Mesendoderm (in vitro differentiated cells): Measurements from ENCODE around the gene TLN1.

Experiments
- DNase-seq: peaks from one replicate; pipeline ENCODE4 v3.0.0; 2013
- H2AK5ac ChIP-seq: 2 replicates; pipeline ENCODE4 v1.6.1; 2013; ENCODE audit warnings: low read length, inconsistent platforms
- H2BK120ac ChIP-seq: 2 replicates; pipeline ENCODE4 v1.6.1; 2013; ENCODE audit warnings: low read depth, mild to moderate bottlenecking, low read length, moderate library complexity, mixed read lengths
- H2BK15ac ChIP-seq: replicated peaks from 2 replicates; pipeline ENCODE4 v1.6.1; 2013; ENCODE audit warnings: low read depth, mild to moderate bottlenecking, moderate library complexity
- H2BK5ac ChIP-seq: 2 replicates; pipeline ENCODE4 v1.6.1; 2013; ENCODE audit warnings: low read length, inconsistent platforms
- H3K18ac ChIP-seq: 2 replicates; pipeline ENCODE4 v1.6.1; 2013; ENCODE audit warnings: mild to moderate bottlenecking, low read length, mixed read lengths
- H3K23ac ChIP-seq: one replicate; pipeline ENCODE4 v1.6.1; 2013; ENCODE audit warnings: low read length
- H3K27ac ChIP-seq: 2 replicates; pipeline ENCODE4 v1.5.1; 2013; ENCODE audit warnings: low read depth, mild to moderate bottlenecking, inconsistent platforms, low read length, moderate library complexity
- H3K27me3 ChIP-seq: 2 replicates; pipeline ENCODE4 v1.6.1; 2013; ENCODE audit warnings: low read length, control low read depth, mild to moderate bottlenecking, inconsistent platforms; ENCODE audit not compliant: insufficient read depth, poor library complexity
- H3K36me3 ChIP-seq: 2 replicates; pipeline ENCODE4 v1.6.1; 2013; ENCODE audit warnings: low read length, inconsistent platforms; ENCODE audit not compliant: control insufficient read depth, insufficient read depth
- H3K4ac ChIP-seq: one replicate; pipeline ENCODE4 v1.6.1; 2013; ENCODE audit warnings: low read depth, mild to moderate bottlenecking, low read length, moderate library complexity
- H3K4me1 ChIP-seq: 2 replicates; pipeline ENCODE4 v1.6.1; 2013; ENCODE audit warnings: low read depth, low read length, inconsistent platforms; ENCODE audit not compliant: control insufficient read depth
- H3K4me2 ChIP-seq: 2 replicates; pipeline ENCODE4 v1.6.1; 2013; ENCODE audit warnings: low read length
- H3K4me3 ChIP-seq: 2 replicates; pipeline ENCODE4 v1.5.1; 2013; ENCODE audit warnings: mild to moderate bottlenecking, low read length
- H3K56ac ChIP-seq: one replicate; pipeline ENCODE4 v1.6.1; 2013; ENCODE audit warnings: low read length
- H3K79me1 ChIP-seq: 2 replicates; pipeline ENCODE4 v1.6.1; 2013; ENCODE audit warnings: low read length, inconsistent platforms
- H3K79me2 ChIP-seq: 2 replicates; pipeline ENCODE4 v1.6.1; 2013; ENCODE audit warnings: mild to moderate bottlenecking, low read length; ENCODE audit not compliant: control insufficient read depth, insufficient read depth
- H3K9ac ChIP-seq: 2 replicates; pipeline ENCODE4 v1.6.1; 2013; ENCODE audit warnings: low read length, inconsistent platforms
- H4K5ac ChIP-seq: one replicate; pipeline ENCODE4 v1.6.1; 2013; ENCODE audit warnings: low read length
- H4K8ac ChIP-seq: one replicate; pipeline ENCODE4 v1.6.1; 2013; ENCODE audit warnings: low read depth, mild to moderate bottlenecking, control low read depth, low read length, moderate library complexity
- WGBS: extraction: QIAGEN DNeasy Blood & Tissue Kit; methylation state at CpG from one replicate; pipeline ENCODE4 v1.1.7; 2013; ENCODE audit warnings: low lambda C conversion rate, missing lambda C conversion rate; ENCODE audit not compliant: insufficient coverage; ENCODE audit errors: extremely low coverage; 5-methylcytosine and 5-hydroxymethylcytosine counted together

The TLN1 gene

GRCh38 chr9:35738924-35739323 is 6.9 kb upstream of the TLN1 start:
- Histone ChIP-seq H2BK15ac (no peak overlapping the region), H3K9ac (no peak overlapping the region), H2BK120ac (no peak overlapping the region), H4K8ac (no peak overlapping the region), H3K27ac (no peak overlapping the region), H3K4ac (no peak overlapping the region), H3K79me2 (no peaks in the 10 kb centered on the region), H3K56ac (no peak overlapping the region), H3K4me3 (no peak overlapping the region), H3K4me1 (no peaks in the 10 kb centered on the region), H2AK5ac (no peak overlapping the region), H3K79me1 (peaks cover 2% of the 10 kb centered on the region), H3K23ac (no peak overlapping the region), H3K27me3 (no peaks in the 10 kb centered on the region), H2BK5ac (no peak overlapping the region), H3K36me3 (peaks cover 31% of the 10 kb centered on the region), H3K4me2 (no peak overlapping the region), H3K18ac (no peak overlapping the region), H4K5ac (no peak overlapping the region)
- no CpG with 5 or more reads among the region's 7 CpGs for WGBS
- DNase-seq = no peak

GRCh38 chr9:35738186-35738585 is 6.2 kb upstream of the TLN1 start:
- Histone ChIP-seq H3K79me2 (no peaks in the 10 kb centered on the region), H3K4me1 (peaks cover 2% of the 10 kb centered on the region), H2BK5ac (no peak overlapping the region), H4K5ac (no peak overlapping the region), H2BK120ac (no peak overlapping the region), H3K4me3 (no peak overlapping the region), H3K36me3 (peaks cover 28% of the 10 kb centered on the region), H2BK15ac (no peak overlapping the region), H3K27ac (no peak overlapping the region), H3K27me3 (no peaks in the 10 kb centered on the region), H3K4me2 (no peak overlapping the region), H2AK5ac (no peak overlapping the region), H3K18ac (no peak overlapping the region), H3K4ac (no peak overlapping the region), H3K23ac (no peak overlapping the region), H3K79me1 (peaks cover 1% of the 10 kb centered on the region), H3K9ac (no peak overlapping the region), H3K56ac (no peak overlapping the region), H4K8ac (no peak overlapping the region)
- WGBS = no CpG with 5 or more reads among the region's 4 CpGs
- no peak for DNase-seq

- Histone ChIP-seq H2BK15ac (no peak overlapping the region), H2BK5ac (no peak overlapping the region), H3K4me2 (no peak overlapping the region), H3K23ac (no peak overlapping the region), H3K79me1 (peaks cover 3% of the 10 kb centered on the region), H3K4me1 (peaks cover 2% of the 10 kb centered on the region), H2BK120ac (no peak overlapping the region), H4K8ac (no peak overlapping the region), H3K56ac (no peak overlapping the region), H3K36me3 (peaks cover 26% of the 10 kb centered on the region), H3K4ac (no peak overlapping the region), H3K18ac (no peak overlapping the region), H3K27ac (no peak overlapping the region), H4K5ac (no peak overlapping the region), H3K9ac (no peak overlapping the region), H3K79me2 (no peaks in the 10 kb centered on the region), H3K4me3 (no peak overlapping the region), H3K27me3 (no peaks in the 10 kb centered on the region), H2AK5ac (no peak overlapping the region)
- whole genome bisulfite sequencing = no CpG with 5 or more reads among the region's 7 CpGs
- DNase-seq = no peak
These were observed 5.1 kb upstream of the TLN1 start for GRCh38 chr9:35737143-35737542.

GRCh38 chr9:35736201-35736633 is 4.2 kb upstream of the TLN1 start:
- Histone ChIP-seq H3K27me3 (no peaks in the 10 kb centered on the region), H3K18ac (no peak overlapping the region), H3K79me2 (peaks cover 5% of the 10 kb centered on the region), H3K27ac (no peak overlapping the region), H4K8ac (no peak overlapping the region), H4K5ac (no peak overlapping the region), H3K4me3 (no peak overlapping the region), H3K4ac (no peak overlapping the region), H2BK5ac (peak overlapping the region; percentile 17), H2BK15ac (no peak overlapping the region), H3K79me1 (peaks cover 5% of the 10 kb centered on the region), H3K4me1 (peaks cover 3% of the 10 kb centered on the region), H2BK120ac (no peak overlapping the region), H3K9ac (peak overlapping the region; percentile 19), H3K36me3 (peaks cover 20% of the 10 kb centered on the region), H2AK5ac (no peak overlapping the region), H3K4me2 (no peak overlapping the region), H3K23ac (no peak overlapping the region), H3K56ac (no peak overlapping the region)
- DNase-seq = peak; percentile 94
- no CpG with 5 or more reads among the region's 5 CpGs for WGBS

GRCh38 chr9:35734096-35734495 is 2.1 kb upstream of the TLN1 start:
- no peak overlapping the region for H3K27ac ChIP-seq
- H3K9ac ChIP-seq = no peak overlapping the region
- H4K8ac ChIP-seq = no peak overlapping the region
- H4K5ac ChIP-seq = no peak overlapping the region
- H3K4me3 ChIP-seq = no peak overlapping the region
- no peak overlapping the region for H2BK5ac ChIP-seq
- peaks cover 16% of the 10 kb centered on the region for H3K36me3 ChIP-seq
- no peak overlapping the region for H2AK5ac ChIP-seq
- peaks cover 21% of the 10 kb centered on the region for H3K79me1 ChIP-seq
- H3K56ac ChIP-seq = no peak overlapping the region
- peaks cover 20% of the 10 kb centered on the region for H3K4me1 ChIP-seq
- no peak overlapping the region for H3K4ac ChIP-seq
- H2BK120ac ChIP-seq = no peak overlapping the region
- no peak for DNase-seq
- no peak overlapping the region for H2BK15ac ChIP-seq
- no peak overlapping the region for H3K18ac ChIP-seq
- no CpG with 5 or more reads among the region's 3 CpGs for WGBS
- H3K27me3 ChIP-seq = no peaks in the 10 kb centered on the region
- H3K4me2 ChIP-seq = no peak overlapping the region
- H3K23ac ChIP-seq = no peak overlapping the region
- H3K79me2 ChIP-seq = peaks cover 25% of the 10 kb centered on the region

- peak overlapping the region; percentile 90 for H3K27ac ChIP-seq
- H4K8ac ChIP-seq = no peak overlapping the region
- no peak overlapping the region for H2BK120ac ChIP-seq
- no peak overlapping the region for H4K5ac ChIP-seq
- H3K18ac ChIP-seq = peak overlapping the region; percentile 52
- H3K36me3 ChIP-seq = peaks cover 10% of the 10 kb centered on the region
- peak; percentile 96 for DNase-seq
- no peaks in the 10 kb centered on the region for H3K27me3 ChIP-seq
- peaks cover 28% of the 10 kb centered on the region for H3K79me2 ChIP-seq
- no peak overlapping the region for H3K23ac ChIP-seq
- no peak overlapping the region for H2BK15ac ChIP-seq
- no peak overlapping the region for H2BK5ac ChIP-seq
- H3K56ac ChIP-seq = peak overlapping the region; percentile 92
- H3K9ac ChIP-seq = peak overlapping the region; percentile 86
- H3K4me2 ChIP-seq = peak overlapping the region; percentile 95
- peaks cover 24% of the 10 kb centered on the region for H3K79me1 ChIP-seq
- no CpG with 5 or more reads among the region's 14 CpGs for WGBS
- peak overlapping the region; percentile 82 for H3K4me3 ChIP-seq
- H3K4me1 ChIP-seq = peaks cover 25% of the 10 kb centered on the region
- H2AK5ac ChIP-seq = no peak overlapping the region
- H3K4ac ChIP-seq = no peak overlapping the region
These were observed 976 bp upstream of the TLN1 start for GRCh38 chr9:35732800-35733541.
